GM12892 (cell line): ENCODE measurements around the gene SLC24A3.

ENCODE experiments used
- POLR2A ChIP-seq: IDR thresholded peaks from 2 replicates; pipeline ENCODE4 v1.6.1; 2011; ENCODE audit warnings: low read depth, low read length, control low read depth
- POLR2AphosphoS5 ChIP-seq: IDR thresholded peaks from 2 replicates; pipeline ENCODE4 v1.6.1; 2011; ENCODE audit warnings: low read depth, low read length, control low read depth
- TAF1 ChIP-seq: IDR thresholded peaks from 2 replicates; pipeline ENCODE4 v1.6.1; 2011; ENCODE audit warnings: low read depth, mild to moderate bottlenecking, control low read depth, low read length, borderline replicate concordance

- TF ChIP-seq POLR2AphosphoS5 (no peak), POLR2A (no peak), TAF1 (no peak)
These were observed 353.3 kb downstream of the SLC24A3 start for GRCh38 chr20:19565736-19566135.
